ENCODE measurements around the gene KREMEN1.

KREMEN1 gene

DNA sequence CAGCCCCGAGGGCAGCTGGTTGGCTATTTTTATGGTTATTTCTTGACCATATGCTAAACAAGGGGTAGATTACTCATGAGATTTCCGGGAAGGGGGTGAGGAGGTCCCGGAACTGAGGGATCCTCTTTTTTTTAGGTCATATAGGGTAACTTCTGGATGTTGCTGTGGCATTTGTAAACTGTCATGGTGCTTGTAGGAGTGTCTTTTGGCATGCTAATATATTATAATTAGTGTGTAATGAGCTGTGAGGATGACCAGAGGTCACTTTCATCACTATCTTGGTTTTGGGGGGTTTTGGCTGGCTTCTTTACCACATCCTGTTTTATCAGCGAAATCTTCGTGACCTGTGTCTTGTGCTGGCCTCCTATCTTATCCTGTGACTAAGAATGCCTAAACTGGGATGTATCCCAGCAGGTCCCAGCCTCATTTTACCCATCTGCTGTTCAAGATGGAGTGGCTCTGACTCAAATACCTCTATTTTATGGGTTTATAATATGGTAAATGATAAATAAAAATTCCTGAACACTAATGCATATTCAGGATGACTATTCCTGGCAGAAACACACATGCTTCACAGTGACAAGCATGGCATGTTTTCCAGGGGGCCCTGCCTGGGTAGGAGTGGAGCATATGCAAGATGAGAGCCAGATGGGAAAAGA is 11.2 kb downstream of the KREMEN1 start:
- Histone ChIP-seq H3K27me3 (ENCODE audit: control insufficient read depth, insufficient read depth, low read length) (no peaks in the 10 kb centered on the region), H3K4me1 (ENCODE audit: control insufficient read depth, insufficient read depth, low read length) (peaks cover 9% of the 10 kb centered on the region), H3K36me3 (ENCODE audit: control insufficient read depth, insufficient read depth, low read length) (no peaks in the 10 kb centered on the region), H3K9ac (ENCODE audit: low read length) (no peak overlapping the region), H3K9me3 (ENCODE audit: control insufficient read depth, low read length) (no peaks in the 10 kb centered on the region), H3K4me3 (ENCODE audit: low read length) (no peak overlapping the region)

GRCh38 chr22:29087012-29087411 is 14.2 kb downstream of the KREMEN1 start:
- H3K36me3 ChIP-seq (ENCODE audit: control insufficient read depth, insufficient read depth, low read length) = no peaks in the 10 kb centered on the region
- peaks cover 10% of the 10 kb centered on the region for H3K4me1 ChIP-seq (ENCODE audit: control insufficient read depth, insufficient read depth, low read length)
- H3K27me3 ChIP-seq (ENCODE audit: control insufficient read depth, insufficient read depth, low read length) = no peaks in the 10 kb centered on the region
- no peak overlapping the region for H3K9ac ChIP-seq (ENCODE audit: low read length)
- no peak overlapping the region for H3K4me3 ChIP-seq (ENCODE audit: low read length)
- no peaks in the 10 kb centered on the region for H3K9me3 ChIP-seq (ENCODE audit: control insufficient read depth, low read length)

DNA sequence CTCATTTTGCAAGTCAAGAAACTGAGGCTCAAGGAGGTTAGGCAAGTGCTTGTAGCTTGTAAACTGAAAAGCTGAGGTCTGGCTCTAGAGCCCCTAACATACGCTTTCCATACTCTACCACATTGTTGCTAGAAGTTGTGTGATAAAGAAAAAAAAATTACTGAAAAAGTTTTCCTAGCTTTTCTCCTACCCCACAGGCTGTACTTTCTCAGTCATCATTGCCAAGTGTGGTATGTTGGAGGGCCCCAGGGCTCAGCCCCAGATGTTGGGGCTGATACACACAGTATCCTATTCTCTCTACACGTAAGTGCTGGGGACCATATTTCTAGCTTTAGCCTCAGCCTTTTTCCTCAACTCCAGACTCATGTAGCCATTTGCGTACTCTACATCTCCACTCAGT is 16.0 kb downstream of the KREMEN1 start:
- Histone ChIP-seq H3K36me3 (ENCODE audit: control insufficient read depth, insufficient read depth, low read length) (no peaks in the 10 kb centered on the region), H3K4me1 (ENCODE audit: control insufficient read depth, insufficient read depth, low read length) (peaks cover 13% of the 10 kb centered on the region), H3K27me3 (ENCODE audit: control insufficient read depth, insufficient read depth, low read length) (no peaks in the 10 kb centered on the region), H3K4me3 (ENCODE audit: low read length) (no peak overlapping the region), H3K9ac (ENCODE audit: low read length) (no peak overlapping the region), H3K9me3 (ENCODE audit: control insufficient read depth, low read length) (no peaks in the 10 kb centered on the region)

DNA sequence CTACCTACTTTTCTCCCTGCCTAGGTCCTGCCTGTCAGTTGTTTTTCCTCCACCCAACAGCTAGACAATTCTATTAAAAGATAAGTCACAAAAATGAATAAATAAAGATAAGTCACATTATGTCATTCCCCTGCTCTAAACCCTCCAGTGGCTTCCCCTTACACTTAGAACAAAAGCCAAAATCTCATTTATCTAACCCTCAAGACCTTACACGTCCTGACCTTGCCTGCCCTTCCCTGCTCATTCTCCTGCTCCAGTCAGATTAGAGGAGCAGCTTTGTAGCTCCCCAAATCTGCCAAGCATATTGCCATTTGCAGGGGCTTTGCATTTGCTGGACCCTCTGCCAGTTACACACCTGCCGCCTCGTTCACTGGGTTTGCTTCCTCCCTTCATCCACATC is 16.7 kb downstream of the KREMEN1 start:
- H3K27me3 ChIP-seq (ENCODE audit: control insufficient read depth, insufficient read depth, low read length) = no peaks in the 10 kb centered on the region
- no peak overlapping the region for H3K9ac ChIP-seq (ENCODE audit: low read length)
- H3K4me1 ChIP-seq (ENCODE audit: control insufficient read depth, insufficient read depth, low read length) = peaks cover 13% of the 10 kb centered on the region
- no peaks in the 10 kb centered on the region for H3K9me3 ChIP-seq (ENCODE audit: control insufficient read depth, low read length)
- no peak overlapping the region for H3K4me3 ChIP-seq (ENCODE audit: low read length)
- no peaks in the 10 kb centered on the region for H3K36me3 ChIP-seq (ENCODE audit: control insufficient read depth, insufficient read depth, low read length)

- H3K4me1 ChIP-seq (ENCODE audit: control insufficient read depth, insufficient read depth, low read length) = peaks cover 13% of the 10 kb centered on the region
- H3K4me3 ChIP-seq (ENCODE audit: low read length) = no peak overlapping the region
- H3K36me3 ChIP-seq (ENCODE audit: control insufficient read depth, insufficient read depth, low read length) = no peaks in the 10 kb centered on the region
- no peaks in the 10 kb centered on the region for H3K27me3 ChIP-seq (ENCODE audit: control insufficient read depth, insufficient read depth, low read length)
- no peaks in the 10 kb centered on the region for H3K9me3 ChIP-seq (ENCODE audit: control insufficient read depth, low read length)
- H3K9ac ChIP-seq (ENCODE audit: low read length) = no peak overlapping the region
These were observed 17.2 kb downstream of the KREMEN1 start for GRCh38 chr22:29090039-29090438.

DNA sequence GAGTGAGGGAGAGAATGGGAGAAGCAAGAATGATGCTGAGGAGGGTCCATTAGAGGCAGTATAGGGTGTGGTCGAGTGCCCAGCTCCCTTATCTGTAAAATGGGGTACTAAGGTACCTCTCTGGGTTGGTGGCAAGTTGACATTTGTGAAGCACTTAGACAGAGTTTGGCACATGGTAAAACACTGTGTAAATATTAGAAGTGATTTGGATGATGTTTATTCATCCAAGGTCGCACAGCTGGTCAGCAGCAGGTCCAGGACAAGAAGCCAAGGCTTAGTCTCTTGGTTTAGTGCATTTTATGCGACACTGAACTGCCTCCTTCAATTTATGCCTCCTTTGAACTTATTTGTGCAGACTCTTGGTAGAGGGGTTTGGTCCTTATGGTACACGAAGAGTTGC is 19.4 kb downstream of the KREMEN1 start:
- no peaks in the 10 kb centered on the region for H3K27me3 ChIP-seq (ENCODE audit: control insufficient read depth, insufficient read depth, low read length)
- peaks cover 20% of the 10 kb centered on the region for H3K4me1 ChIP-seq (ENCODE audit: control insufficient read depth, insufficient read depth, low read length)
- H3K4me3 ChIP-seq (ENCODE audit: low read length) = no peak overlapping the region
- H3K9ac ChIP-seq (ENCODE audit: low read length) = no peak overlapping the region
- no peaks in the 10 kb centered on the region for H3K9me3 ChIP-seq (ENCODE audit: control insufficient read depth, low read length)
- H3K36me3 ChIP-seq (ENCODE audit: control insufficient read depth, insufficient read depth, low read length) = no peaks in the 10 kb centered on the region

DNA sequence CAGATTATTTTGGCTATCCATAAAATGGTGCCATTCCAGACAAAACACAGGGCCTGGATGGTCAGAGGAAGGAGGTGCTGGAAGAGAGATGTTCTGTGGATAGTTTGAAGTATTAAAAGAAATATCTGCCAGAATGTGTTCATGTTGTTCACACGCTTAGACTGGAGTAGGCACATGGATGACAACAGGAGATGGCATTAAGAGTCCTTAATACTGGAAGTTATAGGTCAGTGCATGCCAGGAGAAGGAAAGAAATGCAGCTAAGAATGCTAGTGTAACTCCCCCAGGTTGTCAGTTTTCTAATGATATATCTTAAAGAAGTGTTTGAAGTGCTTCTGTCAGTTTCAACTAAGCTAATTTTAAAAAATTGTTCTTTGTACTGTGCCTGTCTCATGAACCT is 20.2 kb downstream of the KREMEN1 start:
- Histone ChIP-seq H3K36me3 (ENCODE audit: control insufficient read depth, insufficient read depth, low read length) (no peaks in the 10 kb centered on the region), H3K4me3 (ENCODE audit: low read length) (no peak overlapping the region), H3K27me3 (ENCODE audit: control insufficient read depth, insufficient read depth, low read length) (no peaks in the 10 kb centered on the region), H3K9me3 (ENCODE audit: control insufficient read depth, low read length) (no peaks in the 10 kb centered on the region), H3K9ac (ENCODE audit: low read length) (no peak overlapping the region), H3K4me1 (ENCODE audit: control insufficient read depth, insufficient read depth, low read length) (peaks cover 21% of the 10 kb centered on the region)

GRCh38 chr22:29093501-29094300 is 20.9 kb downstream of the KREMEN1 start:
- H3K4me1 ChIP-seq (ENCODE audit: control insufficient read depth, insufficient read depth, low read length) = peaks cover 21% of the 10 kb centered on the region
- H3K9me3 ChIP-seq (ENCODE audit: control insufficient read depth, low read length) = no peaks in the 10 kb centered on the region
- H3K27me3 ChIP-seq (ENCODE audit: control insufficient read depth, insufficient read depth, low read length) = no peaks in the 10 kb centered on the region
- H3K4me3 ChIP-seq (ENCODE audit: low read length) = no peak overlapping the region
- no peak overlapping the region for H3K9ac ChIP-seq (ENCODE audit: low read length)
- H3K36me3 ChIP-seq (ENCODE audit: control insufficient read depth, insufficient read depth, low read length) = no peaks in the 10 kb centered on the region

DNA sequence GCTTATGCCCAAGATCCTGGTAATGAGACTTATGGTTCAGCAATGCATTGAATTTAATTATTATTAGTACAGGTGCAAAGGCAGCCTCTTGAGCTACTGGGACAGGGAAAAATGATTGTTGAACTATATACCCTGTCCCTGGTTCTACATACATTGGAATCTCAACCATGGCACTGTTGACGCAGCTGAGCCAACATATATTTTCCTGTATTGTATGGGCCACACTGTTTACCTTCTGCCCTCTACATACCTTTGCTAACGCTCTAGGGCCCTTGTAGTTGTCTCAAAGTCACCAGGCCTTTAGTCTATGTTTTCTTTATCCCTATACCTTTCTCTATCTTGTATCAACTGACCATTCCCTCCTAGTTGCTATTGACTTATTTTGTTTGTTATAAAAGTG is 22.6 kb downstream of the KREMEN1 start:
- Histone ChIP-seq H3K9ac (ENCODE audit: low read length) (no peak overlapping the region), H3K9me3 (ENCODE audit: control insufficient read depth, low read length) (no peaks in the 10 kb centered on the region), H3K4me3 (ENCODE audit: low read length) (no peak overlapping the region), H3K27me3 (ENCODE audit: control insufficient read depth, insufficient read depth, low read length) (no peaks in the 10 kb centered on the region), H3K36me3 (ENCODE audit: control insufficient read depth, insufficient read depth, low read length) (no peaks in the 10 kb centered on the region), H3K4me1 (ENCODE audit: control insufficient read depth, insufficient read depth, low read length) (peaks cover 16% of the 10 kb centered on the region)

GRCh38 chr22:29096736-29097669 is 24.2 kb downstream of the KREMEN1 start:
- H3K4me1 ChIP-seq (ENCODE audit: control insufficient read depth, insufficient read depth, low read length) = peaks cover 16% of the 10 kb centered on the region
- no peak overlapping the region for H3K9ac ChIP-seq (ENCODE audit: low read length)
- no peak overlapping the region for H3K4me3 ChIP-seq (ENCODE audit: low read length)
- no peaks in the 10 kb centered on the region for H3K27me3 ChIP-seq (ENCODE audit: control insufficient read depth, insufficient read depth, low read length)
- no peaks in the 10 kb centered on the region for H3K9me3 ChIP-seq (ENCODE audit: control insufficient read depth, low read length)
- H3K36me3 ChIP-seq (ENCODE audit: control insufficient read depth, insufficient read depth, low read length) = no peaks in the 10 kb centered on the region

GRCh38 chr22:29098296-29098695 is 25.5 kb downstream of the KREMEN1 start:
- Histone ChIP-seq H3K27me3 (ENCODE audit: control insufficient read depth, insufficient read depth, low read length) (no peaks in the 10 kb centered on the region), H3K9me3 (ENCODE audit: control insufficient read depth, low read length) (no peaks in the 10 kb centered on the region)

DNA sequence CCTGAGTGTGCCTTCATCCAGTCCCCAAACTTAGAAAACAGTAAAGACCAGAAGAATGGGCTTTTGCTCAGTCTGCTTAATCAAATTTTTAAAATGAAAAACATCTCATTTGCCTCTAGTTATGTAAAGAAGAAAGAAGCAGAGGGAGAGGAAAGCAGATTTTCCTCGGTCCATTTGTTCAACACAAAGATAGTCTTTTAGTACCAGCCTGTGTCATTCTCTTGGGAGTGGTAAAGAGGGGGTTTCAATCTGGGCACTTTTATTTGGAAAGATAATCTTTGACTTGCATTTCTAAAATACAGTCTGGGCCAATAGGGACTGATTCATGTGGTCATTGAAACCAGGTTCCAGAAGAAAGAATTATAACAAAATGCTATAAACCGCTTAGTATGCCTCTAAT is 29.5 kb downstream of the KREMEN1 start:
- no peak overlapping the region for H3K9ac ChIP-seq (ENCODE audit: low read length)
- no peaks in the 10 kb centered on the region for H3K4me1 ChIP-seq (ENCODE audit: control insufficient read depth, insufficient read depth, low read length)
- H3K4me3 ChIP-seq (ENCODE audit: low read length) = no peak overlapping the region

More at GRCh38 chr22:29098296-29098695, 25.5 kb downstream of the KREMEN1 start:
- Histone ChIP-seq H3K9ac (ENCODE audit: low read length) (no peak overlapping the region), H3K4me1 (ENCODE audit: control insufficient read depth, insufficient read depth, low read length) (peaks cover 8% of the 10 kb centered on the region), H3K4me3 (ENCODE audit: low read length) (no peak overlapping the region), H3K36me3 (ENCODE audit: control insufficient read depth, insufficient read depth, low read length) (no peaks in the 10 kb centered on the region)

More for the DNA sequence above, 29.5 kb downstream of the KREMEN1 start:
- Histone ChIP-seq H3K9me3 (ENCODE audit: control insufficient read depth, low read length) (no peaks in the 10 kb centered on the region), H3K36me3 (ENCODE audit: control insufficient read depth, insufficient read depth, low read length) (no peaks in the 10 kb centered on the region), H3K27me3 (ENCODE audit: control insufficient read depth, insufficient read depth, low read length) (no peaks in the 10 kb centered on the region)
